Activated CD8-positive, alpha-beta memory T cell treated with anti-CD3 and anti-CD28 coated beads, Interleukin-2, amount 50 U/mL, for 48 hours (primary cell): ENCODE data around the gene TSC22D3.
"Not testable (repeated sequence)": the region's sequence is repeated elsewhere in the genome, so short reads cannot be mapped to it uniquely, and the experiment has no call there.

Experiments used
- DNase-seq: peaks from one replicate; pipeline ENCODE4 v3.0.0-alpha.2; 2020

The TSC22D3 gene

GRCh38 chrX:107775734-107776511 lies at the start of gene TSC22D3:
TSC22D3 (minus strand) TSS chrX:107775787; CDS start chrX:107775419, 368 bp downstream.
- peak; percentile 71 for DNase-seq

DNA sequence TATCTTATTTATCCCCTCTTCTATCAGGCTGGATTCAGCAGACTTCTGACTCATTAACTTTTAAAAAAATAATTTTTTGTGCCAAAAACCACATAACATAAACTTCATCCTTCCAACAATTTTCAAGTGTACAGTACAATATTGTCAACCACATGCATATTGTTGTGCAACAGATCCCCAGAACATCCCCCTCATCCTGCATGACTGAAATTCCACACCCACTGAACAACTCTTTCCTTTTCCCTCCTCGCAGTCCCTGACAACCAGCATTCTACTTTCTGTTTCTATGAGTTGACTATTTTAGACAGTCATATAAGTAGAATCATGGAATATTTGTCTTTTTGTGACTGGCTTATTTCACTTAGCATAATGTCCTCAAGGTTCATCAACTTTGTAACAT lies 47.9 kb upstream of the TSC22D3 start:
- no peak for DNase-seq

- no peak for DNase-seq
Observed at GRCh38 chrX:107823042-107823441, 47.5 kb upstream of the TSC22D3 start.

- DNase-seq, result no peak
Observed at GRCh38 chrX:107818900-107819521, 43.4 kb upstream of the TSC22D3 start.

DNA sequence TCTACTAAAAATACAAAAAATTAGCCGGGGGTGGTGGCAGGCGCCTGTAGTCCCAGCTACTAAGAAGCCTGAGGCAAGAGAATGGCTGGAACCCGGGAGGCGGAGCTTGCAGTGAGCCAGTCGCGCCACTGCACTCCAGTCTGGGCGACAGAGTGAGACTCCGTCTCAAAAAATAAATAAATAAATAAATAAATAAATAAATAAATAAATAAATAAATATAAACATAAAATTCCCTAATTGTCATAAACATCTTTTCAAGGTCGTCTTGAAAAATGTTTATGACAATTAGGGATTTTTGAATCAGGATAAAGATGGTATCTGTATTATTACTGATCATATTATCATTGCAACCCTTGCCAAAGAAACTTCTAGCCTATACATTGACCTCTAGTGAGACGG lies 34.5 kb upstream of the TSC22D3 start:
- DNase-seq, result not testable (repeated sequence)

DNA sequence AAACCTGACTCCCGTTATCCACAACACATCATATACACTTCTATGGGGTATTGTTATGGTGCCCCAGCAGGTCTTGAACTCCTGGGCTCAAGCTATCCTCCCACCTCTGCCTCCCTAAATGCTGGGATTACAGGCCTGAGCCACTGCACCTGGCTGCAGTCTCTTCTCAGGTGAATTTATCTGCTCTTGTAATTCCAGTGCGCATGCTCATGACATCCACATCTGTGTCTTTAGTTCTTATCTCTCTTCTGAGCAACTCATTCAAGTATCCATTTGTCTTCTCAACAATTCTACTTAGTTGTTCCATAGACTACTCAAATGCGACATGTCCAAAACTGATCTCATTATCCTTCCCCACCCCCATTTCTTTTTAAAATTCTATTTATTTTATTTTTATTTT lies 29.6 kb upstream of the TSC22D3 start:
- DNase-seq, result no peak

- no peak for DNase-seq
Observed at GRCh38 chrX:107804427-107804826, 28.8 kb upstream of the TSC22D3 start.

- no peak for DNase-seq
Observed at GRCh38 chrX:107787827-107788226, 12.2 kb upstream of the TSC22D3 start.

DNA sequence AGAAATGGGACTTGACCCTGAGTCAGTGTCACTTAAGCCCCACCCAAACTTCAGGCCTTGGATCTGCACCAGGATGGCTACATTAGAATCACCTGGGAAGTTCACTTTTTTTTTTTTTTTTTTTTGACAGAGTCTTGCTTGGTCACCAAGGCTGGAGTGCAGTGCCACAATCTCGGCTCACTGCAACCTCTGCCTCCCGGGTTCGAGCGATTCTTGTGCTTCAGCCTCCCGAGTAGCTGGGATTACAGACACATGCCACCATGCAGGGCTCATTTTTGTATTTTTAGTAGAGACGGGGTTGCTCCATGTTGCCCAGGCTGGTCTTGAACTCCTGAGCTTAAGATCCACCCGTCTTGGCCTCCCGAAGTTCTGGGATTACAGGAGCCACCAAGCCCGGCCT lies 4.9 kb upstream of the TSC22D3 start:
- no peak for DNase-seq

DNA sequence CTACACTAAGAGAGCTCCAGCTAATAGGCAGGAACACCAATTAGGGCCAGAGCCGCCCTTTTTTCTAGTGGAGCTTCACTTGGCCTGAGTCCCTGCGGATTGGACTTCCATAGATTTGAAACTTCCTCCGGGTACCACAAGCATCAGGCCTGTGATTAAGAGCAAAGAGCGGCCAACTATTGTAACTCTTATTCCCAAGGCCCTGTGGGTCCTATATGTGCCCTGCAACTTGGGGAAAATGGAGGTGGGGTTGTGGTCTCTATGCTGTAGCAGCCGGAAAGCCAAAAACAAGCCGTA lies 1.9 kb upstream of the TSC22D3 start, which contains the start of gene NCBP2L:
Gene NCBP2L (plus strand): TSS at position 198 of the 297 bp plus-strand sequence. CDS start 16,488 bp downstream, outside the sequence.
- DNase-seq, result no peak

DNA sequence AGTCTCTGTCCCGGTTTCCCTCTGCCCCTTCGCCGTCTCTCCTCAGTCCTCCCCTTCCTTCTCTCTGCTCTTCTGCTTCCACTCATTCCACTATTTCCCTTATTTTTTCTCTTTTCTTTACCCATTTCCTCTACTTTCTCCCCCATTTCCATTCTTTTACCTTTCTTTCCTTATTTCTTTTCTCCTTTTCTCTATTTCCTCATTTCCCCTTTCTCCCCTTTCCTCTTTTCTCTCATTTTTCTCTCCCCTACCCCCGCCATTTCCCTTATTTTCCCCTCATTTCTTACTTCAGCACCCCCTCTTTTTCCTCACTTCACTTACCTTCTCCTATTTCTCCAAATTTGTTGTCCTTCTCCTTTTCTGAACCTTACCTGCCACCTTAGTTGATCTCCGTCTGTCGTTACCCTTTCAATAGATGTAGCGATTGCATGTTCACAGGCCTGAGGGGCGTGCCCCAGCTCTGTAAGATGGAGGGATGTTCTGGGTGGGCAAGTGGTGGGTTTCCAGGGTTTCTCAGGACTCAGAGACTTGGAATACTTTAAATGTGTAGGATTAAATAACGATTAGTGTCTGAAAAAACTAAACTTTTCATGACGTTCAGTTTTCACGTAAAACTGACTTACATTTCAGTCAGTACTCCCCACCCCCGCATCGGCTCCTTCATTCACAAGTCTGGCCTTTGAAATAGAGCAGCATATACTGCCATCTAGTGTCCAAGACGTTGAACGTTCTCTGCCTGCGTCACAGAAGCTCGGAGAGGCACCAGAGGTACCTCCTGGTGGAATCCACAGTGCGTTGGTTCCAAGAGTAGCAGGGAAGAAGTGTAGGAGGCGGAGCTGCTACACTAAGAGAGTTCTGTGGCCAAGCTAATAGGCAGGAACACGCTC lies 1.3 kb upstream of the TSC22D3 start:
- DNase-seq, result peak; percentile 66

GRCh38 chrX:107775000-107775733 lies 420 bp downstream of the TSC22D3 start:
- DNase-seq, result no peak

DNA sequence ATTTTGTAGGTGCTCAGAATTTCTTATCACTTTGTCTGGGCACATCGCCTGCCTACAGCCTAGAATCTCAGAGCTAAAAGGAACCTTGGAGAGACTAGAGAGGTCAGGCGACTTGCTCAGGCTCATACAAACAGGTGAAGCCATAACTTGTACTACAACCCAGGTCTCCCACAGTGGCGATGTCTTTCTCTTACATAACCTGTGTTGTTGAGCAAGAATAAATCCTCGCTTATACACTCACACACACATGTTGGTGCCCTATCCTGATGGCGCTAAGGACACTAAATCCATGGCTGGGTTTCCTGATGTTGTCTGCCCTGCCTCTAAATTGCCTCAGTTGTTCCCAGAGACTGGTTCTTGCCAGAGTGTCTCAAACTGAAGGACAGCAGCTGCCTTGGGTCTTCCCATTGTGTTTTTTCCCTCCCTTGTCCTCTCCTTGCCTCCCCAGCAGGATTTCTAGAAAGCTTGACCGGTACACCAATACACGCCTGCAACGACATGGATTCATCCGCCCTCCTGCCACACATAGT lies 1.6 kb downstream of the TSC22D3 start:
- no peak for DNase-seq

DNA sequence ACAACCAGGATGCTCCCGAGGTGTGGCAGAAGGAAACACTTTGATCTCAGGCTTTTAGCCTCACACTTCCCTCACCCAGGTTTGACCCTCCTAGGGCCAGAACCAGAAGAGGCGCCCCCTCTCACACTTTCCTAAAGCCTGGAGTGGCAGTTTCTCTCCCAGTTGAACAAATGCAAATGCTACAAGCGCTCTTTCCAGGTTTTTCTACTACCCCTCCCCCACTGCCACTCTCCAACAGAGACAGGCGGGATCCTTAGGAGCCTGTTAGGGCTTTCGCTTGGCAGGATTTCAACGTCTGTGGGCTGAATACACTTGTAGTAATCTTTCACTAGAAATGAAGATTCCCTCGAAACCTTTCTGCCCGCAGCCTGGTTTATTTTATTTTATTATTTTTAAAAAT lies 2.4 kb downstream of the TSC22D3 start:
- DNase-seq, result no peak

- DNase-seq, result no peak
Observed at GRCh38 chrX:107769581-107770317, 5.8 kb downstream of the TSC22D3 start.

- no peak for DNase-seq
Observed at GRCh38 chrX:107768051-107768450, 7.5 kb downstream of the TSC22D3 start.

- DNase-seq, result no peak
Observed at GRCh38 chrX:107766470-107767150, 9.0 kb downstream of the TSC22D3 start.

- no peak for DNase-seq
Observed at GRCh38 chrX:107764845-107765608, 10.6 kb downstream of the TSC22D3 start.

DNA sequence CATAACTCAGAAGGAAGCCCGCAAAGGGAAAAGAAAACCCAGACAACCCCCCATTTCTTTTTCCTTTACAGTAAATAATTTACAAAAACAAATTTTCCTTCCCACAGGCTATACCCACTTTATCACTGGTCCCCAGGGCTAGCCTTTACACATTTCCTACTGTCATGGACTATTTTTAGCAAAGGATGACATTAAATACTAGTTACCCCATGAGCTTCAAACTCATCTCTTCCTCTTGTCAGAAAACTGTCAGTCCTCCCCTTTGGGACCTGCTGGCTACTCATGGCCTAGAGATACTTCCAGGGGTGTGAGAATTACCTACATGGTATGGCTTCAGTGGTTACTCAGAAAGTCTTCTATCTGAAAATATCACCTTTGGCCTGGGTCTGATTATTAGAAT lies 11.9 kb downstream of the TSC22D3 start:
- no peak for DNase-seq

GRCh38 chrX:107760304-107761077 lies 15.1 kb downstream of the TSC22D3 start:
- DNase-seq, result no peak
